Stomach (tissue), 9 donors: ENCODE measurements around the gene SF3B3. TPM values are rescaled to one million over a fixed set of nuclear protein-coding genes. Genes with fewer than 3 reads are reported as not detected.

Experiments used
- DNase-seq, 2 donors: peaks; one replicate each; pipeline versions ENCODE4 v3.0.0 to v3.0.0-alpha.2; 2013 to 2019
- H3K27ac ChIP-seq, 5 donors: fragments of 200-600 bp in 4 of 5; sonication (generic) in 4 of 5; one replicate each; pipeline ENCODE4 v1.5.1; 2013 to 2019; ENCODE audit warnings: mild to moderate bottlenecking in 1 of 5, moderate library complexity in 1 of 5
- H3K27me3 ChIP-seq, 3 donors: fragments of 200-600 bp; sonication (generic); one replicate each; pipeline ENCODE4 v1.5.1; 2017 to 2019; ENCODE audit warnings: mixed run types in 1 of 3
- H3K36me3 ChIP-seq, 4 donors: fragments of 200-600 bp; sonication (generic); 1 replicate in 3 of 4; 2 replicates in 1 of 4; pipeline ENCODE4 v1.5.1; 2016 to 2019
- H3K4me1 ChIP-seq, 4 donors: fragments of 200-600 bp; sonication (generic); one replicate each; pipeline ENCODE4 v1.5.1; 2016 to 2019
- H3K4me3 ChIP-seq, 4 donors: fragments of 200-600 bp; sonication (generic) in 3 of 4; one replicate each; pipeline ENCODE4 v1.5.1; 2016 to 2019; ENCODE audit warnings: mild to moderate bottlenecking in 1 of 4
- H3K9me3 ChIP-seq, 4 donors: fragments of 200-600 bp; sonication (generic); one replicate each; pipeline ENCODE4 v1.5.1; 2016 to 2019
- CTCF ChIP-seq, 7 experiments: fragments of 450-650 bp in 4 of 7; fragments of 200-600 bp in 3 of 7; sonication (generic) in 3 of 7; IDR thresholded peaks; one replicate each; pipeline ENCODE4 v1.5.1; 2016 to 2019; ENCODE audit warnings: antibody characterized with exemption in 7 of 7, control low read depth in 2 of 7, mild to moderate bottlenecking in 1 of 7
- EP300 ChIP-seq: sonication (generic); formaldehyde crosslinking; IDR thresholded peaks from one replicate; pipeline ENCODE4 v1.6.1; 2017; ENCODE audit warnings: antibody characterized with exemption
- POLR2A ChIP-seq, 4 donors: fragments of 450-650 bp; IDR thresholded peaks; one replicate each; pipeline ENCODE4 v1.6.1; 2016; ENCODE audit warnings: antibody characterized with exemption in 4 of 4, control low read depth in 2 of 4, mild to moderate bottlenecking in 1 of 4, moderate library complexity in 1 of 4
- POLR2AphosphoS5 ChIP-seq, 3 donors: sonication (generic); formaldehyde crosslinking; IDR thresholded peaks; one replicate each; pipeline ENCODE4 v1.6.1; 2016; ENCODE audit warnings: antibody characterized with exemption in 3 of 3
- WGBS, 5 donors: extraction: QIAGEN DNeasy Blood & Tissue Kit in 3 of 5; methylation state at CpG; one replicate each; pipeline versions ENCODE4 v1.1.5 to v1.1.7; 2013 to 2018; 5-methylcytosine and 5-hydroxymethylcytosine counted together
- intact Hi-C: fragments of 100-400 bp; cut with DNase I; formaldehyde crosslinking; loops from one replicate; pipeline ENCODE4 v1.15.1; 2023; ENCODE audit warnings: low total_unique reads
- polyA plus RNA-seq, 3 donors: library from polyadenylated mRNA; stranded (reverse); fragments of 200-250 nt; gene quantifications; one replicate each; pipeline ENCODE4 v1.2.3, GENCODE V29; 2013
- total RNA-seq, 5 donors: library from RNA; depleted of rRNA; stranded (reverse); fragments of >200 nt; gene quantifications; one replicate each; pipeline versions ENCODE4 v1.1.0 to v1.2.3, GENCODE V29; 2014 to 2016
- donor health status: healthy with polysubstance abuse.
- donor health status: Bipolar disorder and iron deficiency.
- donor health status: healthy.

SF3B3 gene
- total and polyA plus RNA-seq, 8 donors, result 30.8 to 141 (median 79.8) TPM

- H3K27ac ChIP-seq, result no peak overlapping the region
- 68 to 81% (median 78%) methylated on average over 3 of the region's 3 CpGs for WGBS, 5 donors
These were observed 77.1 kb downstream of the SF3B3 start for GRCh38 chr16:70600730-70601129.

GRCh38 chr16:70601576-70602575 lies 78.3 kb downstream of the SF3B3 start:
- Histone ChIP-seq H3K36me3 (no peaks in the 10 kb centered on the region), H3K4me3 (no peak overlapping the region), H3K27me3 (no peaks in the 10 kb centered on the region), H3K4me1 (no peaks in the 10 kb centered on the region), H3K27ac (no peak overlapping the region), H3K9me3 (no peaks in the 10 kb centered on the region)
- no peak for DNase-seq
- 52 to 69% (median 59%) methylated on average over 8 of the region's 8 CpGs for WGBS, 5 donors
- intact Hi-C loops, result no loop called here
- TF ChIP-seq EP300, result no peak
- TF ChIP-seq CTCF (IDR thresholded peaks at IDR 0.05), result no peak
- no peak for TF ChIP-seq POLR2A (IDR thresholded peaks at IDR 0.05)
- TF ChIP-seq POLR2AphosphoS5 (IDR thresholded peaks at IDR 0.05), result no peak

More at GRCh38 chr16:70600730-70601129, 77.1 kb downstream of the SF3B3 start:
- TF ChIP-seq POLR2A (IDR thresholded peaks at IDR 0.05), result no peak
- no peak for TF ChIP-seq CTCF (IDR thresholded peaks at IDR 0.05)
- no peak for TF ChIP-seq POLR2AphosphoS5 (IDR thresholded peaks at IDR 0.05)
- TF ChIP-seq EP300, result no peak
- DNase-seq, result no peak
- H3K27me3 ChIP-seq, result no peaks in the 10 kb centered on the region
- H3K36me3 ChIP-seq, result no peaks in the 10 kb centered on the region
- H3K4me1 ChIP-seq, result no peaks in the 10 kb centered on the region
- intact Hi-C loops, result no loop called here
- H3K4me3 ChIP-seq, result no peak overlapping the region
- no peaks in the 10 kb centered on the region for H3K9me3 ChIP-seq

GRCh38 chr16:70602831-70603230 lies 79.2 kb downstream of the SF3B3 start:
- 72 to 89% (median 83%) methylated on average over 8 of the region's 8 CpGs for WGBS, 5 donors
- Histone ChIP-seq H3K27ac (no peak overlapping the region), H3K36me3 (no peaks in the 10 kb centered on the region), H3K9me3 (no peaks in the 10 kb centered on the region), H3K4me1 (no peaks in the 10 kb centered on the region), H3K27me3 (no peaks in the 10 kb centered on the region), H3K4me3 (no peak overlapping the region)
- intact Hi-C loops, result no loop called here
- DNase-seq, result no peak
- TF ChIP-seq CTCF (IDR thresholded peaks at IDR 0.05), result no peak
- TF ChIP-seq POLR2A (IDR thresholded peaks at IDR 0.05), result no peak
- TF ChIP-seq POLR2AphosphoS5 (IDR thresholded peaks at IDR 0.05), result no peak
- TF ChIP-seq EP300, result no peak

GRCh38 chr16:70604407-70605282 lies 81.0 kb downstream of the SF3B3 start:
- H3K4me3 ChIP-seq, result no peak overlapping the region
- WGBS, 5 donors, result 73 to 87% (median 77%) methylated on average over 8 of the region's 8 CpGs
- TF ChIP-seq POLR2A (IDR thresholded peaks at IDR 0.05), result no peak
- no peak for TF ChIP-seq POLR2AphosphoS5 (IDR thresholded peaks at IDR 0.05)
- TF ChIP-seq EP300, result no peak
- no peak for TF ChIP-seq CTCF (IDR thresholded peaks at IDR 0.05)
- DNase-seq, result no peak
- no peaks in the 10 kb centered on the region for H3K9me3 ChIP-seq
- H3K4me1 ChIP-seq, result no peaks in the 10 kb centered on the region
- H3K27ac ChIP-seq, result no peak overlapping the region
- no peaks in the 10 kb centered on the region for H3K36me3 ChIP-seq
- no peaks in the 10 kb centered on the region for H3K27me3 ChIP-seq
- intact Hi-C loops, result no loop called here
